Stimulated activated CD8-positive, alpha-beta memory T cell treated with anti-CD3 and anti-CD28 coated beads, Interleukin-12 subunit alpha, Interleukin-12 subunit beta, amount 100 ng/mL, for 4 hours (primary cell): Measurements from ENCODE around the gene B3GAT2.

Experiments
- DNase-seq: peaks from one replicate; pipeline ENCODE4 v3.0.0-alpha.2; 2020; ENCODE audit warnings: low read depth

The B3GAT2 gene

GRCh38 chr6:70841112-70841511, 115.7 kb downstream of the B3GAT2 start:
- no peak for DNase-seq

- no peak for DNase-seq
Observed at GRCh38 chr6:70839286-70840266, 117.3 kb downstream of the B3GAT2 start.

- no peak for DNase-seq
Observed at GRCh38 chr6:70838907-70839285, 118.0 kb downstream of the B3GAT2 start.

- DNase-seq: no peak
Observed at GRCh38 chr6:70834520-70834919, 122.3 kb downstream of the B3GAT2 start.

- DNase-seq: no peak
Observed at GRCh38 chr6:70831427-70831826, 125.4 kb downstream of the B3GAT2 start.

GRCh38 chr6:70823651-70824050, 133.2 kb downstream of the B3GAT2 start:
- no peak for DNase-seq

GRCh38 chr6:70821751-70822150, 135.1 kb downstream of the B3GAT2 start:
- DNase-seq: no peak

- DNase-seq: no peak
Observed at GRCh38 chr6:70820778-70821177, 136.1 kb downstream of the B3GAT2 start.

- DNase-seq: no peak
Observed at GRCh38 chr6:70819646-70820045, 137.2 kb downstream of the B3GAT2 start.

GRCh38 chr6:70813885-70814284, 143.0 kb downstream of the B3GAT2 start:
- DNase-seq: no peak

GRCh38 chr6:70811788-70812187, 145.1 kb downstream of the B3GAT2 start:
- DNase-seq: no peak
